WERI-Rb-1 (cell line): Measurements from ENCODE around the gene DGKI.
A peak's percentile ranks its signal among the peaks of the same experiment; 100 is the strongest.

ENCODE experiments used
- DNase-seq: peaks from one replicate; pipeline ENCODE4 v3.0.0-alpha.2; 2020
- H3K27ac ChIP-seq: fragments of 250-450 bp; sonication (Bioruptor Pico); 2 replicates; pipeline ENCODE4 v1.5.1; 2020; ENCODE audit warnings: mild to moderate bottlenecking, moderate library complexity
- H3K27me3 ChIP-seq: fragments of 250-450 bp; sonication (Bioruptor Pico); 2 replicates; pipeline ENCODE4 v1.5.1; 2021; ENCODE audit warnings: mild to moderate bottlenecking, low read depth, moderate library complexity; ENCODE audit not compliant: insufficient read depth, severe bottlenecking
- H3K36me3 ChIP-seq: fragments of 250-450 bp; sonication (Bioruptor Pico); 2 replicates; pipeline ENCODE4 v1.5.1; 2020; ENCODE audit warnings: mild to moderate bottlenecking, moderate library complexity
- H3K4me3 ChIP-seq: 2 replicates; pipeline ENCODE4 v1.5.1; 2011; ENCODE audit warnings: low read depth, mild to moderate bottlenecking, control low read depth, low read length
- H3K9me3 ChIP-seq: fragments of 250-450 bp; sonication (Bioruptor Pico); 2 replicates; pipeline ENCODE4 v1.5.1; 2021; ENCODE audit warnings: mild to moderate bottlenecking, moderate library complexity; ENCODE audit not compliant: severe bottlenecking
- TF ChIP-seq, protein P1 (sequence below): IDR thresholded peaks from 2 replicates; pipeline ENCODE4 v1.5.1; 2011; ENCODE audit warnings: low read depth, mild to moderate bottlenecking, control low read depth, inconsistent platforms, low read length

DGKI gene

DNA sequence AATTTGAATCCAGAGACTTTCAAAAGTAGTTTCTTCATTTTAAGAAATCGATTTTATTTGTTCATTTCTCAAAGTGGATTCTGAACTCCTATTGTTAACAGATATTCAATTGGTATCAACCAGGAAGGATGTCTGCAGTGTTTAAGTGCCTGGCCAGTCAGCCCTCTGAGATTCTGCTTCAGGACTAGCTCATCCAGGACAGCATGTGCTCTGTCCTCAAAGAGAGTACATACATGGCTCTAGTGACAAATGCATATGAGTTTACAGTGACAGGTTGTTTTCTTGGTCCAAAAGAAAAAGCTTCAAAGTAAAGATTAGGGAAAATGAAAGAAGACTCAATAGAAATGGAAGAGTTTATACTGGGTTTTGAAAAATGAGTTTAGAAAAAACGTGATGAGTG, 494.8 kb downstream of the DGKI start:
- H3K4me3 ChIP-seq, result no peak overlapping the region
- DNase-seq, result no peak
- TF ChIP-seq, protein P1, sequence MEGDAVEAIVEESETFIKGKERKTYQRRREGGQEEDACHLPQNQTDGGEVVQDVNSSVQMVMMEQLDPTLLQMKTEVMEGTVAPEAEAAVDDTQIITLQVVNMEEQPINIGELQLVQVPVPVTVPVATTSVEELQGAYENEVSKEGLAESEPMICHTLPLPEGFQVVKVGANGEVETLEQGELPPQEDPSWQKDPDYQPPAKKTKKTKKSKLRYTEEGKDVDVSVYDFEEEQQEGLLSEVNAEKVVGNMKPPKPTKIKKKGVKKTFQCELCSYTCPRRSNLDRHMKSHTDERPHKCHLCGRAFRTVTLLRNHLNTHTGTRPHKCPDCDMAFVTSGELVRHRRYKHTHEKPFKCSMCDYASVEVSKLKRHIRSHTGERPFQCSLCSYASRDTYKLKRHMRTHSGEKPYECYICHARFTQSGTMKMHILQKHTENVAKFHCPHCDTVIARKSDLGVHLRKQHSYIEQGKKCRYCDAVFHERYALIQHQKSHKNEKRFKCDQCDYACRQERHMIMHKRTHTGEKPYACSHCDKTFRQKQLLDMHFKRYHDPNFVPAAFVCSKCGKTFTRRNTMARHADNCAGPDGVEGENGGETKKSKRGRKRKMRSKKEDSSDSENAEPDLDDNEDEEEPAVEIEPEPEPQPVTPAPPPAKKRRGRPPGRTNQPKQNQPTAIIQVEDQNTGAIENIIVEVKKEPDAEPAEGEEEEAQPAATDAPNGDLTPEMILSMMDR, result no peak

DNA sequence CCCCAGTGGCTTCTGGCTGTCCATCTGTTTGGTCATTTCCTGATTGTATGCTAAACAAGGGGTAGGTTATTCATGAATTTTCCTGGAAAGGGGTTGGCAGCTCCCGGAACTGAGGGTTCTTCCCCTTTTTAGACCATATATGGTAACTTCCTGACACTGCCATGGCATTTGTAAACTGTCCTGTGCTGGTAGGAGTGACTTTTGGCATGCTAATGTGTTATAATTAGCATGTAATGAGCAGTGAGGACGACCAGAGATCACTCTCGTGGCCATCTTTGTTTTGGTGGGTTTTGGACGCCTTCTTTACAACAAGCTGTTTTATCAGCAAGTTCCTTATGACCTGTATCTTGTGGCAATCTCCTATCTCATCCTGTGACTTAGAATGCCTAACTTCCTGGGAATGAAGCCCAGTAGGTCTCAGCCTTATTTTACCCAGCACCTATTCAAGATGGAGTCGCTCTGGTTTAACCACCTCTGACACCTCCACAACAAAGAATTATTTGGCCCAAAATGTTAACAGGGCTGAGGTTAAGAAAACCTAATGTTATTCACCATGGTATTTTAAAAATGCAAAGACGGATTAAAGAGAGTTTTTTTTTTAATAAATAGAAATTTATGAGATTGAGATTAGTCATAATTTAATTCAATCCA, 500.9 kb downstream of the DGKI start:
- no peaks in the 10 kb centered on the region for H3K36me3 ChIP-seq
- H3K9me3 ChIP-seq, result no peaks in the 10 kb centered on the region
- H3K4me3 ChIP-seq, result no peak overlapping the region
- no peak for DNase-seq
- no peak overlapping the region for H3K27ac ChIP-seq
- H3K27me3 ChIP-seq, result no peaks in the 10 kb centered on the region
- TF ChIP-seq, protein P1, result no peak

More for the DNA sequence above, 494.8 kb downstream of the DGKI start:
- Histone ChIP-seq H3K27me3 (no peaks in the 10 kb centered on the region), H3K36me3 (no peaks in the 10 kb centered on the region), H3K9me3 (no peaks in the 10 kb centered on the region), H3K27ac (no peak overlapping the region)

DNA sequence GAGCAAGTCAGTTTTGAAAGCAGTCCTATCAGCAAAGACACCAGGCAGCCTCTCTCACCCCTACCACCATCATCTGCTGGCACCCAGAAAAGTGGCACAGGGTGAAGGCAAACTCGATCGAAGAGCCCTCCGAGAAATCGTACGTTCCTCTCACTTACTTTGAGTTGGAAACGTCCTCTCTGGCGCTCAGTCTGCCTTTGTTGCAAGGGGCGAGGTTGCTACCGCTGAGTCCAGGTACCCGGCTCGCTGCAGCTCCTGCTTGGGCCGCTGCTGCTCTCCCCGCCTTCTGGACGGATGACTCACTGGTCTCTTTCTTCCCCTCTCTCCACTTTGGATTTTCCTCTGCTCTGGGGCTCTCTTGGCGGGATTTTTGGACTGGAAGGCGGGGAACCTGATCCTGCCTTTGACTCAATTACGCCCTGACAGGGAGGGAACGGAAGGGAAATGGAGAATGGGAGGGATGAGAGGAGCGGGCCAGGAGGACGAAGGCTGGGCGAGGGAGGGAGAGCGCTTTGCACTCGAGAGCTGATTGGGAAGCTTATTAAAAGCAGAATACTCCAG, 503.4 kb downstream of the DGKI start, which contains the start of gene PTN:
Gene PTN, minus strand, starts transcription at position 453 of the 561 bp plus-strand sequence. CDS start 88,760 bp downstream, outside the sequence.
- Histone ChIP-seq H3K4me3 (peak within 1 kb of the TSS; percentile 36), H3K27ac (no peak within 1 kb of the TSS), H3K9me3 (no peaks in the 10 kb centered on the region), H3K27me3 (no peaks in the 10 kb centered on the region), H3K36me3 (no peaks in the 10 kb centered on the region)
- peak; percentile 16 for DNase-seq
- TF ChIP-seq, protein P1, result no peak

DNA sequence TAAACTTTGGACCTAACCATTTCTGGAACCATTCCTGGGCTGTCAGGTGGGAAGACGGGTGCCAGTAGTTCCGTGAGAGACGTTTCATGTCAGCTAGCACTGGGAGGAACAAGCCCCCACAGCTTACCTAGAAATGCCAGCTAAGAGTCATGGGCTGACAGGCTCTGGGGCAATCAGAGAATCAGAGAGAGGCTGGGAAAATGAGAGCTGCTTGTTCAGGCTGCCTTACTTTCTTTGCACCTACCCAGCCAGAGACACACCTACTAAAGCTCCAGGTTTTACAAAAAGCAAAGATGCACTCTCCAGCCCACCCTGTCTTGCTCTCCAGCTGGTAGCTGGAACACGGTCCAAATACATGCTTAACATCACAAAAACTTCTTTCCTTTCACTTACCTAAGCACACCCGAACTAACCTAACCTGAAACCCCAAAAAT, 503.9 kb downstream of the DGKI start:
- no peak for DNase-seq
- TF ChIP-seq, protein P1, result no peak
- no peaks in the 10 kb centered on the region for H3K9me3 ChIP-seq
- no peaks in the 10 kb centered on the region for H3K27me3 ChIP-seq
- no peaks in the 10 kb centered on the region for H3K36me3 ChIP-seq
- peak overlapping the region; percentile 36 for H3K4me3 ChIP-seq
- no peak overlapping the region for H3K27ac ChIP-seq

DNA sequence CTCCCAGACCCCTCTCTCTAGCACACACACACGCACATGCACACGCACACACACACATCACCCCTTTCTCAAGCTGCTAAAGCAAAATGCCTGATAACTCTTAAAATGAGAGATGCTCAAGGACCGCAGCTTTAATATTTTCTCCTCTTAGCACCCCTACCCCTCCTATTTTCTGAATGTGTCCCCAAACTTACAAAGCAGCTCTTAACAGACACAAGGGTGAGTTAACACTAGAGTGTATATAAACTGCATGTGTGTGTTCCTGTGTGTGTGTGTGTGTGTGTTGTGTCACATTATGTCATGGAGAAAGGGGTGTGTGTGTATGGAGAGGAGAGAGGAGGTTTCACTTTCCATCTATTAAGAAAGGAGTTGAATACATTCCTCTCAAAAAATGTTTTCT, 504.5 kb downstream of the DGKI start:
- no peaks in the 10 kb centered on the region for H3K36me3 ChIP-seq
- no peak overlapping the region for H3K27ac ChIP-seq
- H3K9me3 ChIP-seq, result no peaks in the 10 kb centered on the region
- TF ChIP-seq, protein P1, result no peak
- no peaks in the 10 kb centered on the region for H3K27me3 ChIP-seq
- H3K4me3 ChIP-seq, result no peak overlapping the region
- no peak for DNase-seq
